D341Med (cell line): ENCODE measurements around the gene GYG1.

Experiments
- DNase-seq: peaks from one replicate; pipeline ENCODE4 v3.0.0; 2012; ENCODE audit warnings: low spot score

GYG1 gene

DNA sequence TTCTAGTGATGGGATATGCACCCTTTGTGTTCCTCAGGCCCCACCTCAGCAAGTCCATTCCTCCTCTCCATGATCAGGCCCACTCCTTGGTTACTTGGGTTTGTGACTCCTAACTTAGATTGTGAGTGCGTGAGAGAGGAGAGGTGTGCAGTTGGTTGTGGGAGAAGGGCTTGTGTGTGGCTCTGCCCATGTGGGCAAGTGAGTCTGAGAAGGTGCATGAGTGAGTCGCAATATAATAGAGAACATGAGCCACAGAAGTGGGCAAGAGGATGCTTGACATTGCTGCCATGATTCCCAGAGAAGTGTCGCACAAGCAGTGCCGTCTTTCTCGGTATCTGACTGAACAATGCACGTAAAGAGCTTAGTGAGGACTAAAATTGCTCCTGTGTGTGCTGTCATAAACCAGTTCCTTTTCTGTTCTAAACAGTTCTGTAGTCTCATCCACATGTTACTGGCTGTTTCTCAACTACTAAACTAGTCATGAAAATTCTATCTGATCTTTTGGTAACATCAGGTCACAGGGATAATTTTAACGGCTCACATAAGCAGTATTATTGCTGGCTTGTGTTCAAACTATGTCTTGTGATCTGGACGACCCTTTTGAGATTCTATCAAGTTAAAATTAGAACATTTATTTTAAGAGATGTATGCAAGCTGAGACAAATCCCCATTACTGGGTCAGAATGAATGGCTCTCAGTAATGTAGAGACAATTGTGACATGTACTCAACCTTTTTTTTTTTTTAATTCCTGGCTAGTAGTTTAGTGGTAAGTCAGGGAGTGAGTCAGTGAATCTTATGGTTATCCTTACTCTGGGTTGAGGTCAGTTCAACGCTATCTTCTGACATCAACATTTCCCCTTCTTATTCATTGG, 25.6 kb downstream of the GYG1 start:
- DNase-seq, result no peak

DNA sequence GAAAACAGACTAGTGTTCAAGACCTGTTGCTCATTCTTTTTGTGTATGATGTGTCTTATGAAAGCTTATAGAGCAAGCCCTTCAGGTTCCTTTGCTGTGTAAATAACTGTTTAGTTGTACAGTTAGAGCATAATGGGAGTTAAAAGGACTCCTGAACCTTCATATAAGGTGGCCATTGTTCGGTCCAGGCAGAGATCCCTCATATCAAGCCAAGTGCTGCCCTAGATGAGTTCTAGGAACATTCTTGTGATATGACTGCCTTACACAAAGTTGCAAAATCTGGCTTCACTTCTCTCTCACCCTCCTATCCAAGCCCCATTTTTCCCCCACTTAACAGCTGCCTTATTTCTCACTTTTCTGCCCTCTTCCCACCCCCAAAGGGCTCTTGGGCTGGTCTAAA, 26.9 kb downstream of the GYG1 start:
- DNase-seq, result no peak

DNA sequence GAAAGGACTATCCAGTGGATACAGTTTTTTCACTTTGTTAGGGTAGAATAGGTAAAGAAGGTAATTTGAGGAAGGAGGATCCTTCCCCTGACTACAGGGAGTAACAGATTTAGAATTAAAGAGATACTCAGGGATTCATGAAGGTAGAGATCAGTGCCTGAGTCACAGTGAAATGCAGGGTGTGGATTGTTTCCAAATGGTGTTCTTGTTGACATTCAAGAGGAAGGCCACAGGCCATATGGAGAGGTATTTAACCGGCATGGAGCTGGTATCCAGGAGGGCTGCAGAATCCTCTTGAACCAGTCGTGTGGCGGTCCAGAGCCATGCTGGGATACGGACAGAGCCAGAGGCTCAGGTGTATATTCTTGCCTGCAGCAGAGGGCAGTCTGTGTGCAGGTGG, 28.2 kb downstream of the GYG1 start:
- no peak for DNase-seq

DNA sequence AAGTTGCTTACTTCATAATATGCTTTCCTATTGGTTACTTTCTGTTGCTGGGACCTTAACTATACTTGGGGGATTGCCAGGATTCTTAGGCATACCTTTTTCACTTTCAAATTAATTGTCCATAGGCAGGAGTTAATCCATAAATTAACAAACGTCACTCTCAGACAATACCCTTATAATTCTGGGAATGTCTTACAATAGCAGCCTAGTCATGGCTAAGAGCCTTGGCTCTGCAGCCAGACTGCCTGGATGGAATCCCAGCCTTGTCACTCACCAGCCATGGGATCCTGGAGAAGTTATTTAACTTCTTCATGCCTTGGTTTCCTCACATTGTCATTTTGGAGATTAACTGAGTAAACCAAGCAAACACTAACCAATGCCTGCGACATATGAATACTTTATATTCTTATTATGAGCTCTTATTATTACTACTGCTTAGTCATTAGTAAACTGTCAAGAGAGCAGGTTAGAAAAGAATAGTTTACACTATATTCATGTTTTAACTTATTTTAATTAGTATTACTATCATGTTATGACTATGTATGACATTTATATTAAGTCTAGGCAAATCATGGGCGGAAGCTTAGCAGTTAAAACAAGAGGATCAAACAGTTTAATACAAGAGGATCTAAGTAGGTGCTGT, 29.0 kb downstream of the GYG1 start:
- DNase-seq, result no peak

DNA sequence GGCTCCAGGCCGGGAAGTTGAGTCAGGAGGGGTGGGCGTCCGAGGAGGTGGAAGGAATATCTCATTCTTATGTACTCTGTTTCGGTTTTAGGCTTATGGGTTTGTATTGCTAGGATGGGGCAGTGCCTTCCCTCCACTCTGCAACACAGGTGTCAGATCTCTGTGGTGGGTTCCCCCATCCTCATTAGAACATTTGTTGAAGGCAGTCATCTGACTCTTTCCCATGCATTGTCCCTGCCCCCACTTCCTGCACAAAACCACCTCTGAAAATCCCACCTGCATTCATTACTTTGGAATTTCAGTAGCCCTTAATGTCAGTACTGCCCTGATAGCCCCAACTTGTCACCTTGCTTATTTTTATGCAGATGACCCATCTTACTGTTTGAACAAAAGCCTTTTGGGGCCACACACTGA, 29.5 kb downstream of the GYG1 start:
- DNase-seq, result no peak

DNA sequence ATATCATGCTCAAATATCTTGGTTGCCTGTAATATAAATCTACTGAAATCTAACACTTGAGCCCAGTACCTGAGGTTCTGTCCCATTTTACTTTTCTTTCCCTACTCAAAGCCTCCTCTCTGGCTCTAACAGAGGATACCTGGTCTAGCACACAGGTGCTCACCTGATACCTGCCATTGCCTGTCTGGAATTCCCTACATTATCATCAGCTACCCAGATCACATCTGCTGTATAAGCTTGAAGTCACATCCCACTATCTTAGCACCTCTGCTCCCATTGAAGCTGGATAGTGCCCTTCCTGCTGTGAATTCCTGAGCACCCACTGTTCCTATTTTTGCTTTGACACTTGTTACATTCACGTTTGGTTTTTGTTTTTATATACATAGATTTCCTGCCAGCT, 30.5 kb downstream of the GYG1 start:
- DNase-seq, result no peak

DNA sequence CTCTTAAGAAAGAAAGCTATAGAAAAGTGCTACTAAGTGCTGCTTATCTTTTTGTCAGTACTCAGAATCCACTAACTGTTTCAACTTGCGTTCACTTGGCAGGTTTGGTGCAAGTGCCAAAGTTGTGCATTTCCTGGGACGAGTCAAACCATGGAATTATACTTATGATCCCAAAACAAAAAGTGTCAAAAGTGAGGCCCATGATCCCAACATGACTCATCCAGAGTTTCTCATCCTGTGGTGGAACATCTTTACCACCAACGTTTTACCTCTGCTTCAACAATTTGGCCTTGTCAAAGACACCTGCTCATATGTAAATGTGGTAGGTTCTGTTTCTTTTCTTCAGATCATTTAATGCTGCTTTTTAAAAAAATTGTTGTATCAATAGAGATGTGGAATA, 32.6 kb downstream of the GYG1 start:
- no peak for DNase-seq

DNA sequence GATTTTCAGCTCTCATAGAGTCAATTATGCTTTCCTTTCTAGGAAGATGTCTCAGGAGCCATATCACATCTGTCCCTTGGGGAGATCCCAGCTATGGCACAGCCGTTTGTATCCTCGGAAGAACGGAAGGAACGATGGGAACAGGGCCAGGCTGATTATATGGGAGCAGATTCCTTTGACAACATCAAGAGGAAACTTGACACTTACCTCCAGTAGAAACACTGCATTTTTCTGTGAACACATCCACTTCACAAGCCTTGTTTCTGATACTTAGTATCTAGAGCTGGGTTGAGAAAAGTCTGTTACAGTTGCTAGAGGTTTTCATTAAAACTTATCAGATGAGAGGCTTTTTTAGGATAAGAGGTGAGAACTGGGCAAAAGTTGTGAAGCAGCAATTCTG, 35.4 kb downstream of the GYG1 start:
- no peak for DNase-seq

DNA sequence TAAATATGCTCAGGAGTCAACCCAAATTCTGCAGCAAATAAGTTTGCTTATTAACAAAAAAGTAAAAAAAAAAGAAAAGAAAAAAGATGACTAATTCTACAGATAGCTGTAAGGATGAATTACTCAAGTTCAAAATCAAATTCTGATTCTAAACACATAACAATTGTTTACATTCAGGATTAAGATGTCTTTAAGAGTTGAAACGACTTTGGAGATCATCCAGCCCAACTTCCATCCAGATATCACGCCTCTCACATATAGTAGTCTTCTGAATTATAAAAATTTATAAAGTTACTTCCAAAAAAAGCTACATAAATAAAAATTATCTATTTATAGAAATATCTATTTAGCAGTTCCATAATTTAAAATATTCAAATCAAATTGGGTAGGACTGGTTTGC, 39.8 kb downstream of the GYG1 start:
- no peak for DNase-seq

DNA sequence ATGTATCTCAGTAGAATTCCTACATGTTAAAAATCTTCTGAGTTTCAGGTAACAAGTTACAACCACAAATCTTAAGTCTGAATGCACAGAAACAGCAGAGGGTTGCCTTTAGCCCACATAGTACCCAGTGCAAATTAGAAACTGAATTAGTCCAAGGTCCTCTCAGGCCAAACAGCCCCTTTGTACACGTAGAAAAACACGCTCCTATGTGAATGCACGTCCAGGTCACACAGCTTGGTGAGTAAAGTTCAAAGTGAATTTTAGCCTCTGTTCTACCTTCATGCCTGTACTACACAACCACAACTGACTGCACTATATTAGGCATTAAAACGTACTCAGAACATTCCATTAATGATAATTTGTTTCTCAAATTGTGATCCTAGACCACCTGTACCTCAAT, 46.3 kb downstream of the GYG1 start:
- DNase-seq, result no peak

DNA sequence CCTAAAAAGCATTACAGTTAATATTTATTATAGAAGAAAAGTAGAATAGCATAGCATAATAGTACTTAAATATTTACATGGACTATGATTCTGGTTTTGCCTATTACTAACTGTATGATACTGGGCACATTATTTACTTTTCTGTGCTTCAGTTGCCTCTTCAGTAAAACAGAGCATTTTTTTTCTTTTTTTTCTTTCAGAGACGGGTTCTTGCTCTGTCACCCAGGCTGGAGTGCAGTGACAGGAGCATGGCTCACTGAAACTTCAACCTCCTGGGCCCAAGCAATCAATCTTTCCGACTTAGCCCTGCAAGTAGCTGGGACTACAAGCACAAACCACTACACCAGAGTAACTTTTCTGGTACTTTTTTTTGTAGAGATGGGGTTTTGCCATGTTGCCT, 47.0 kb downstream of the GYG1 start:
- DNase-seq, result no peak

DNA sequence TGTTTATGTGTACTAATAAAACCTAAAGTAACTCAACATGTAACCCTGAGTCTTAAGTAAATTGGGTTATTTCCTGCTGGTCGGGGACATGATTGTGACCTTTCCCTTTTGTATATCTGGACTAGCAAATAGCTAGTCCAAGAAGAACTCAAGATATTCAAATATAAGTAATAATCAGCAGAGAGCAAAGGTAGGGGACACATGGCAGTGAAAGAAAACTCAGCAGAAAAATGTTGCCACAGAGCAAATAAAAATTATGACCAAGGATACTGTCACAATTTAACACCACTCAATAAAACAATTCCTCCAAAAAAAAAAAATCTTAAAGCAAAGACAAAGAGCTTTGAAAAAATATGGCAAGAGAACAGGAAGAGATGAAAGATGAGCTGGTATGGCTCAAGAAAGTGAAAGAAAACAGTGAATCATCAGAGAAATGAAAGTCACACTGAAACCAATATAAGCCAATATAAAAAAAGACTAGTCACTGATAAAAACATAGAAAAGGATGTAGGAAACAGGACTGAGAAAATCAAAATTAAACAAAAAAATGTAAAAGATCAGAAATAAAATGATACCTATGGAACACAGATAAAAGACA, 51.5 kb downstream of the GYG1 start:
- DNase-seq, result no peak

DNA sequence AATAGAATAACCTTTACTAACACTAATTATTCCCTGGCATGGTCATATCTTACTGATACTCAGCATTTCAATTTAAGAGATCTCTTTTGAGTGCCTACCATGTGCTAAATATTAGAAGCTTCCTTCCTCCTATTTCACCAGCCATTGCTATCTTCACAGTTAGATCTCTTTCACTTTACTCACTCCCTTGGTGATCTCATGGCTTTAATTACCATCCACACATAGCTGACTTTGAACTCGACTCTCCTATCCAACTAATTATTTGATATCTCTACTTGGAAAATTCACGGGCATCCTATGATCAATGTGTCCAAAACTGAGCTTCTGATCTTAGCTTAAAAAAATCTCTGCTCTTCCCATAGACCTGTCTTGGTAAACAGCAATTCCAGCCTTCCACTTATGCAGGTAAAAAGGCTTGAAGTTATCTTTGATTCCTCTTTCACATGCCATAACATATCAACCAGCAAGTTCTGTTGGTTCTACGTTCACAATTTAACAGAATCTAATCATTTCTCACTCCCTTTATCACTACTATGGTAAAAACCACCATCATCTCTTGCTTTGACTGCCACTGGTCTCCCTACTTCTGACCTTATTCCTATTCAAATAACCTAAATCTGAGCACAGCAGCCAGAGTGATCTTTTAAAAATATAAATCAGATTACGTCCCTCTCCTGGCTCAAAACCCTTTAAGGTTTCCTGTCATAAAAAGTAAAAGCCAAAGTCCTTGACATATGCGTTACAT, 53.2 kb downstream of the GYG1 start:
- DNase-seq, result no peak

DNA sequence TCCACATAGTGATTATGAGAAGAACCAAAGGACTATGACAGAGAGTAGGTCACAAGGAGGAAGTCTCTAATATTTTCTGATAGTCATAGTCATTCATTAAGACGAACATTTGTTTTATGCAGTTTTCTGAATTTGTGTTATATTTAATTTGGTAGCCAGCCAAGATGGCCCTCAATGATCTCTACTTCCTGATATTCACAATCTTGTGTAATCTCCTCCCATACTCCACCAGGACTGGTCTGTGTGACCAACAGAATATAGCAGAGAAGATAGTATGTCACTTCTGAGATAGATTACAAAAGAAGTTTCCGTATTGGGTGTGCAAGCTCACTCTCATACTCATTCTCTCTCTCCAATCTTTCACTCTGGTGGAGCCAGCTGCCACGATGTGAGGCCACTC, 64.2 kb downstream of the GYG1 start:
- DNase-seq, result no peak

DNA sequence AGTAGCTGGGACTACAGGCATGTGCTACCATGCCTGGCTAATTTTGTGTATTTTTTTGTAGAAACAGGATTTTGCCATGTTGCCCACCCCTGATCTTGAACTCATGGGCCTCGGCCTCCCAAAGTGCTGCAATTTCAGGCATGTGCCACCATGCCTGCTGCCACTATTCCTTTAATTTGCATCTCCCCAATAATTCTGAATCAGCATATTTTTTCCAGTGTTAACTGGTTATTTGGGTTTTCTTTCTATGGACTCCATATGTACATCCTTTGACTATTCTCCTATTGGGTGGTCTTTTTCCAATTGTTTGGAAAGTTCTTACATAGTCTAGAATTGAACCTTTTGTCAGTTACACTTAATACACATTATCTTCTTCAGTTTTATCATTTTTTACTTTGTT, 66.9 kb downstream of the GYG1 start:
- DNase-seq, result no peak

DNA sequence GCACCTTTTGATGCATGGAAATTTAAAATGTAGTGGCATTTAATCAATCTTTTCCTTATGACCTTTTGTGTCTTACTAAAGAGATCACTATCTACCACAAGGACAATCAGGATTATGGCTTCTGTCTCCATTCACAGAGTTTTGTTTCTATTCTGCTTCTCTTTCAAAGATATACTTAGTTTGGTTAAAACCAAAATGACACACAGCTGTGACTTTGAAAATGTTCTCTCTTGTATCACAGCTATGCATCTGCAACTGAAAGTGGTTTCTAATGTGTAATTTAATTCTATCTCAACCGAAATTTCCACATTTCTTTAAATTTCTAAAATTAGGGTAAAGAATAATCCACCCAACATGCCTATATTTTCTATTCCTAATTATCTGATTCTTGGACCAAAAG, 67.3 kb downstream of the GYG1 start:
- DNase-seq, result no peak

DNA sequence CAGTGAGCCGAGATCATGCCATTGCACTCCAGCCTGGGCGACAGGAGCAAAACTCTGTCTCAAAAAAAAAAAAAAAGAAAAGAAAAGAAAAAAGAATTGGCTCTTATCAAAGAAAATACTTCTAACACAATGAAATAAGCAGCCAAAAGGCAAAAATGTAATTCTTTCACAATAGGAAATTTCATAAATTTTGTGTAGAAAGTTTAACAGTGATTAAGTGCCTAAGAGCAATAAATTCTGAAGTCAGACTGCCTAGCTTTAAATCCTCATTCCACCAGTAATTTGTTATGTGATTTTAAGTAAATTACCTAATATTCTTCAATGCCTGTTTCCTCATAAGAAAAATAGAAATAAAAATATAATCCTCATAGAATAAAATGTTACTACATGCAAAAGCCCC, 70.4 kb downstream of the GYG1 start:
- no peak for DNase-seq

DNA sequence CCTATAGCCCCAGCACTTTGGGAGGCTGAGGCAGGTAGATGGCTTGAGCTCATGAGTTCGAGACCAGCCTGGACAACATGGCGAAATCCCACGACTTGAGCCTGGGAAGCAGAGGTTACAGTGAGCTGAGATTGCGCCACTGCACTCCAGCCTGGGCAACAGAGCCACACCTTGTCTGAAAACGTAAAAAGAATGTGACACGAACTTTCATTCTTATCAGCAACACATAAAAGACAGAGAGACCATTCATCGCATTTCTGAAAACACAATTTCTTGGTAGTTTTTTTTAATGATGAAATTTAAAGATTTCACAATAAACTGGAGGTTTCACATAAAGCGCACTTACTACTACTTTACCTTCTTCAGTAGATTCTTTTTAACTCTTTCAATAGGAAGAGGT, 76.5 kb downstream of the GYG1 start:
- DNase-seq, result no peak
